Ecto neural progenitor cell (in vitro differentiated cells): Measurements from ENCODE around the gene DBN1.
"Not testable (repeated sequence)": the region's sequence is repeated elsewhere in the genome, so short reads cannot be mapped to it uniquely, and the experiment has no call there.

Experiments
- DNase-seq: peaks from one replicate; pipeline ENCODE4 v3.0.0-alpha.2; 2018; ENCODE audit warnings: low spot score

DBN1 gene

GRCh38 chr5:177490992-177491391, 17.6 kb upstream of the DBN1 start:
- no peak for DNase-seq

GRCh38 chr5:177490311-177490991, 17.0 kb upstream of the DBN1 start:
- no peak for DNase-seq

GRCh38 chr5:177489119-177489716, 15.8 kb upstream of the DBN1 start:
- no peak for DNase-seq

- no peak for DNase-seq
Observed at GRCh38 chr5:177487975-177488374, 14.5 kb upstream of the DBN1 start.

- DNase-seq = no peak
Observed at GRCh38 chr5:177487144-177487543, 13.7 kb upstream of the DBN1 start.

GRCh38 chr5:177486256-177486655, 12.8 kb upstream of the DBN1 start:
- no peak for DNase-seq

- not testable (repeated sequence) for DNase-seq
Observed at GRCh38 chr5:177485753-177486152, 12.3 kb upstream of the DBN1 start.

GRCh38 chr5:177484902-177485549, 11.6 kb upstream of the DBN1 start:
- DNase-seq = no peak

GRCh38 chr5:177483994-177484901, 10.8 kb upstream of the DBN1 start:
- DNase-seq = no peak

GRCh38 chr5:177483042-177483441, 9.6 kb upstream of the DBN1 start:
- no peak for DNase-seq

- no peak for DNase-seq
Observed at GRCh38 chr5:177482359-177482795, 8.9 kb upstream of the DBN1 start.

GRCh38 chr5:177479774-177480173, 6.3 kb upstream of the DBN1 start:
- no peak for DNase-seq

GRCh38 chr5:177478711-177479646, 5.5 kb upstream of the DBN1 start:
- no peak for DNase-seq

GRCh38 chr5:177477701-177478477, 4.5 kb upstream of the DBN1 start:
- no peak for DNase-seq

GRCh38 chr5:177476531-177477233, 3.2 kb upstream of the DBN1 start:
- no peak for DNase-seq

- no peak for DNase-seq
Observed at GRCh38 chr5:177475563-177476427, 2.4 kb upstream of the DBN1 start.

GRCh38 chr5:177474846-177475562, 1.6 kb upstream of the DBN1 start:
- DNase-seq = no peak

- peak; percentile 58 for DNase-seq
Observed at GRCh38 chr5:177474002-177474476, 605 bp upstream of the DBN1 start.
